Measurements from ENCODE around the gene NF1. TPM values are rescaled to one million over a fixed set of nuclear protein-coding genes. Genes with fewer than 3 reads are reported as not detected.

Gene NF1
- polyA plus RNA-seq, 1 of the 3 experiments (the other 2 are of a cell fraction): 19.6 TPM

GRCh38 chr17:31397256-31397939 is 302.6 kb downstream of the NF1 start:
- H4K20me1 ChIP-seq (ENCODE audit: insufficient read depth): no peaks in the 10 kb centered on the region
- H3F3A ChIP-seq (replicated peaks; ENCODE audit: insufficient read depth): peaks cover 3% of the 10 kb centered on the region
- TF ChIP-seq CHD2 (IDR thresholded peaks at IDR 0.05; ENCODE audit: low read length, partially characterized antibody) (no peak), EZH2phosphoT487 (IDR thresholded peaks at IDR 0.05; ENCODE audit: borderline replicate concordance, low read depth) (no peak), FOXJ3 (CRISPR knock-in tag; IDR thresholded peaks at IDR 0.05) (no peak), YY1 (IDR thresholded peaks at IDR 0.05; ENCODE audit: low read depth) (no peak), TAF1 (IDR thresholded peaks at IDR 0.05; ENCODE audit: borderline replicate concordance, low read depth, low read length) (no peak), PBX3 (IDR thresholded peaks at IDR 0.05) (no peak)
- 71% methylated on average over 7 of the region's 8 CpGs for WGBS (ENCODE audit: low lambda C conversion rate)
- peaks cover 0 to 25% of the 10 kb centered on the region in 2 experiments; a peak in 2 of 4 replicates for H3K4me1 ChIP-seq (ENCODE audit: control insufficient read depth in 1 of 2, insufficient read depth in 2 of 2, low read depth in 1 of 2, low read length in 1 of 2)
- no peak for DNase-seq
- H3K9me3 ChIP-seq: no peaks in the 10 kb centered on the region
- no peak overlapping the region for H3K27ac ChIP-seq (ENCODE audit: low read depth in 2 of 2, low read length in 1 of 2)
- H3K27me3 ChIP-seq (ENCODE audit: insufficient read depth): no peaks in the 10 kb centered on the region
- no peaks in the 10 kb centered on the region for H3K9me2 ChIP-seq
- no peak overlapping the region for H3K4me2 ChIP-seq
- H3K79me2 ChIP-seq (ENCODE audit: insufficient read depth): no peaks in the 10 kb centered on the region
- ChIA-PET CTCF (interaction anchor here (0.7 to 1.7 kb wide), 5 partner anchors 8 to 130 kb away, joined by 3 to 5 read pairs (median 3); no protein-coding TSS in a partner anchor), POLR2A (interaction anchor here (1.0 to 1.2 kb wide), 2 partner anchors 8 to 28 kb away, joined by 3 to 5 read pairs; no protein-coding TSS in a partner anchor)
- no peak overlapping the region for H3K9ac ChIP-seq
- no peak overlapping the region for H2AFZ ChIP-seq (ENCODE audit: low read depth)
- H3K4me3 ChIP-seq (ENCODE audit: low read depth in 2 of 2, low read length in 1 of 2): no peak overlapping the region
- no peaks in the 10 kb centered on the region for H3K36me3 ChIP-seq (replicated peaks in 1 of 2; ENCODE audit: control insufficient read depth in 1 of 2, insufficient read depth in 2 of 2, low read length in 1 of 2)

GRCh38 chr17:31398381-31399311 is 303.9 kb downstream of the NF1 start:
- POLR2A ChIA-PET: interaction anchor here (1.0 kb wide), 1 partner anchor 27 kb away, joined by 5 read pairs; no protein-coding TSS in a partner anchor
- no peaks in the 10 kb centered on the region for H3K36me3 ChIP-seq (replicated peaks in 1 of 2; ENCODE audit: control insufficient read depth in 1 of 2, insufficient read depth in 2 of 2, low read length in 1 of 2)
- no peak for TF ChIP-seq CTCF (IDR thresholded peaks at IDR 0.05)
- TF ChIP-seq SIN3A (IDR thresholded peaks at IDR 0.05; ENCODE audit: borderline replicate concordance, low read depth, low read length): no peak
- TF ChIP-seq RAD21 (IDR thresholded peaks at IDR 0.05; ENCODE audit: low read length): no peak
- TF ChIP-seq POLR2AphosphoS5 (IDR thresholded peaks at IDR 0.05; ENCODE audit: low read depth, low read length): no peak
- TF ChIP-seq USF1 (IDR thresholded peaks at IDR 0.05; ENCODE audit: borderline replicate concordance, low read depth): no peak
- no peak for TF ChIP-seq USF2 (IDR thresholded peaks at IDR 0.05; ENCODE audit: borderline replicate concordance, low read depth, low read length)
- no peak for TF ChIP-seq PBX3 (IDR thresholded peaks at IDR 0.05)
- TF ChIP-seq MEF2A (IDR thresholded peaks at IDR 0.05; ENCODE audit: borderline replicate concordance, low read depth): no peak
- TF ChIP-seq NFIC (IDR thresholded peaks at IDR 0.05; ENCODE audit: borderline replicate concordance): no peak
- TF ChIP-seq ZBTB33 (IDR thresholded peaks at IDR 0.05; ENCODE audit: borderline replicate concordance, low read depth): no peak

More at GRCh38 chr17:31398381-31399311, 303.9 kb downstream of the NF1 start:
- Histone ChIP-seq H3K9me2 (no peaks in the 10 kb centered on the region), H3K4me2 (no peak overlapping the region), H3K4me1 (ENCODE audit: control insufficient read depth in 1 of 2, insufficient read depth in 2 of 2, low read depth in 1 of 2, low read length in 1 of 2) (peaks cover 0 to 13% of the 10 kb centered on the region in 2 experiments; a peak in 2 of 4 replicates), H3K79me2 (ENCODE audit: insufficient read depth) (no peaks in the 10 kb centered on the region), H3K9ac (no peak overlapping the region), H3K9me3 (no peaks in the 10 kb centered on the region), H3K27me3 (ENCODE audit: insufficient read depth) (no peaks in the 10 kb centered on the region), H4K20me1 (ENCODE audit: insufficient read depth) (no peaks in the 10 kb centered on the region), H2AFZ (ENCODE audit: low read depth) (no peak overlapping the region), H3F3A (replicated peaks; ENCODE audit: insufficient read depth) (peaks cover 3% of the 10 kb centered on the region), H3K27ac (ENCODE audit: low read depth in 2 of 2, low read length in 1 of 2) (no peak overlapping the region), H3K4me3 (ENCODE audit: low read depth in 2 of 2, low read length in 1 of 2) (no peak overlapping the region)
- DNase-seq: no peak
- WGBS (ENCODE audit: low lambda C conversion rate): 77% methylated on average over 19 of the region's 21 CpGs
- CTCF ChIA-PET: interaction anchor here (0.6 to 1.7 kb wide), 4 partner anchors 10 to 82 kb away, joined by 3 to 5 read pairs (median 4); no protein-coding TSS in a partner anchor
